Tongue (tissue), 2 donors: ENCODE measurements around the gene ASB10. TPM values are rescaled to one million over a fixed set of nuclear protein-coding genes. Genes with fewer than 3 reads are reported as not detected.

Source experiments
- DNase-seq: peaks from one replicate; pipeline ENCODE4 v3.0.0-alpha.2; 2015
- total RNA-seq: library from RNA; depleted of rRNA; stranded (reverse); fragments of >200 nt; gene quantifications from one replicate; pipeline ENCODE4 v1.2.3, GENCODE V29; 2014

The ASB10 gene
- total RNA-seq, 1 donor from 2014 or later = 4.9 TPM

- peak; percentile 46 for DNase-seq
These were observed 580 bp upstream of the ASB10 start for GRCh38 chr7:151187409-151188251.

GRCh38 chr7:151185762-151186639, 1.0 kb downstream of the ASB10 start:
- no peak for DNase-seq

DNA sequence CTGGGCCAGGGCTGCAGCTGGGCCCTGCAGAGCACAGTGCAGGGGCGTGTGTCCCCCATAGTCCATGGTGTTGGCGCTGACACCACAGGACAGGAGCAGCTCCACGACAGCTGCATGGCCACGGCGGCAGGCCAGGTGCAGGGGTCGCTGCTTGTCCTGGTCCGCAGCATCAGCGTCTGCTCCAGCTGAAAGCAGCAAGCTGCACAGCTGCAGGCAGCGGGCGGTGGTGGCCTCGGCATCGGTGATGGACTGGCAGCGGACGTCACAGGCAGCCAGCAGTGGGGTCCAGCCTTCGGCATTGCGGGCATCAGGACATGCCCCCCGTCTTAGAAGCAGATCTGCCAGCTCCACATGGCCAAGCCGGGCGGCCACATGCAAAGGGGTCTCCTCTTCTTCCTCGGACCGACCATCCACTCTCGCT, 6.0 kb downstream of the ASB10 start:
- peak; percentile 78 for DNase-seq

DNA sequence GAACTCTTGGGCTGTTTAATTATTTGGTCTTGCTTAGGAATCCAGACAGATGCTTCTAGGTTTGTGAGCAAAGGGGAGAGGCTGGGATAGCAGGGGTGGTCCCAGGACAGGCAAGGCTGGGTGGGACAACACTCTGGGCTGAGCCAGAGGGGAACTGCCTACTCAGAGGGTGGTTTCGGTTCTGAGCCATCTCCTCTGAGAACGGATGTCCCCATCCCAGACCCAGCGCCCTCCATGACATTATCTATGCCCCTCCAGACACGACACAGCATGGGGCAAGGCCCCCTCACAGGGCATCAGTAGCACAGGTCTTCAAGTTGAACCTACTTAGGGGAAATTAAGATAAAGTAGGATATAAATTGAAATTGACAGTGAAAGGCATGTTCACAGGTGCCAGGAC, 7.1 kb downstream of the ASB10 start:
- DNase-seq = no peak

- DNase-seq = no peak
These were observed 7.7 kb downstream of the ASB10 start for GRCh38 chr7:151179287-151179860.

DNA sequence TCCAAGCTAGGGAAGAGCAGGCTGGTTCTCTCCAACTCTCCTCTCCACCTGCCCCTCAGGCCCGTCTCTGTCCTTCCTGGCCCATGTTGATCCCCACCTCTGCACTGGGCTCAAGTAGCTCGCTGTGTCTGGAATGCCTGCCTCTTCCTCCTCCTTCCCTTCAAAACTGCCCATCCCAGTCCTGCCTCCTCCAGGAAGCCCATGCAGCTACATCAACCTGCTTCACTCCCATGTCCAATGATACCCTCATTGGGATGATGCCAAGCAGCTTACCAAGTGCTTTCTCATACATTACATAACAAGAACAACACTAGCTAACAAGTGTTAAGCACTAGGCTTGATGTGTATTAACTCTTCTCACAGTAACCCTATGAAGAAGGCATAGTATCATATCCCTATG, 8.2 kb downstream of the ASB10 start:
- DNase-seq = no peak

- no peak for DNase-seq
These were observed 8.8 kb downstream of the ASB10 start for GRCh38 chr7:151178236-151178635.

GRCh38 chr7:151177310-151177709, 9.7 kb downstream of the ASB10 start:
- DNase-seq = no peak

DNA sequence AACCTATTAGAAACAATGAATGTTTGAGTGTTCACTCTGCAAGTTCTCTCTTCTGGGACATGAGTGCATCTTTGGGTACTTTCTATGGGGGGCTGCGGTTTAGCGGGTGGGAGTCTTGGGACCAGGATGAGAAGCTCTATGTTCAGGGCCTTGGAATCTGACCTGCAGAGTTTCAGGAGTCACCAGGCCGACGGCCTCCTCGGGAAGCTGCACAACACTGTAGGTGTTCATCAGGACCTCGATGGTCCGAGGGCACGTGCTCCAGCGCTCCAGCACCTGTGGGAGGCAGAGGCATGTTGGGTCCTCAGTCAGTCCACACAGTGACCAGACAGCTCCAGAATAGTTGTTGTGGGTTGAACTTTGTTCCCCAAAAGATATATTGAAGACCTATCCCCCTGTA, 10.6 kb downstream of the ASB10 start:
- no peak for DNase-seq

- no peak for DNase-seq
These were observed 11.2 kb downstream of the ASB10 start for GRCh38 chr7:151175793-151176311.

- no peak for DNase-seq
These were observed 11.8 kb downstream of the ASB10 start for GRCh38 chr7:151175047-151175792.

DNA sequence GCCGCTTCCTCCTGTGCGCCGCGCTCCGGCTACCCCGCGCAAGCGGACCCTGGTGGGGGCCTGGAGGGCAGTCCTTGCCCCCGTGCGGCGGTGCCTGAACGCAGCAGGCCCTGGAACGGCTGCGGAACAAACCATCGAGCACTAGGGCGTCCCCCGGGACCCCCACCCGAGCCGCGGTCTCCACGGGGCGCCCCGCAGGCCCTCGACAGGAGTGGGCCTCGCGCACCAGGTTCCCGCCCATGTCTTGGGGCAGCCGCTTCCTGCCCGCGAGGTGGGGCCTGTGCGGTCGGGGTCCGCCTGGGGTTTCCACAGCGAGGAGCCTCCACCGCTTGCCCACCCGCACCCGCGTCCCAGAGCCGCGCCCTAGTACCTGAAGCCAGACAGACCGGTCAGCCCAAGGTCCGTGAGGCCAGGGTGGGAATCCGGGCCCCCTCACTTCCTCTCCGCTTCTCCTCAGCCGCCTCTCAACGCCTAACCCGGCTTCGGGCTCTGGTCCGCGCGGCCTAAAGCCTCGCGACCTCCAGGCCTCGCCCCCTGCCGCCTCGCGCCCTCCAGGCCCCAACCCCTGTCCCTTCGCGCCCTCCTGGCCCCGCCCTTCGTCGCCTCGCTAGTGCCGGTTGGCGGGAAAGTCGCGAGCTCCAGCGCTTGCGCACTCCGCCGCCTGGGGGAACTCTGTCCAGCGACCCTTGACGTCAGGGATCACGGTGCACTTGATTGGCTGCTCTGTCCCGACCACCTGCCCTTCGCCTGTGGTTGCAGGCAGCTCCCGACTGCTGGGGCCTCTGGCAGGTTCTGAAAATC, 12.6 kb downstream of the ASB10 start:
- DNase-seq = peak; percentile 70

- no peak for DNase-seq
These were observed 13.4 kb downstream of the ASB10 start for GRCh38 chr7:151173386-151174245.

- peak; percentile 90 for DNase-seq
These were observed 14.5 kb downstream of the ASB10 start for GRCh38 chr7:151172273-151173141.

- no peak for DNase-seq
These were observed 18.3 kb downstream of the ASB10 start for GRCh38 chr7:151168787-151169162.

- peak; percentile 47 for DNase-seq
These were observed 18.9 kb downstream of the ASB10 start for GRCh38 chr7:151168003-151168786.

GRCh38 chr7:151167197-151167961, 19.7 kb downstream of the ASB10 start, which contains the start of gene GBX1:
TSS of gene GBX1 (minus strand) at chr7:151167694. CDS start at chr7:151167548, 146 bp downstream.
- peak; percentile 67 for DNase-seq
